GM23338 (cell line): ENCODE measurements around the gene OPTC.

Experiments
- CREB1 ChIP-seq: fragments of 250-450 bp; sonication (Bioruptor Pico); IDR thresholded peaks from 2 replicates; pipeline ENCODE4 v1.5.0; 2020; ENCODE audit warnings: low read depth, mild to moderate bottlenecking, moderate library complexity
- CTCF ChIP-seq, 2 experiments: fragments of 200-600 bp in 1 of 2; sonication (generic) in 1 of 2; conservative IDR thresholded peaks; 2 replicates each; pipeline versions ENCODE4 v1.5.1 to v1.6.1; 2016 to 2017; ENCODE audit warnings: antibody characterized with exemption in 2 of 2, low read depth in 2 of 2, mild to moderate bottlenecking in 2 of 2, moderate library complexity in 1 of 2
- EZH2 ChIP-seq: fragments of 200-600 bp; sonication (generic); IDR thresholded peaks from one replicate; pipeline ENCODE4 v1.8.0; 2017; ENCODE audit warnings: antibody characterized with exemption, mild to moderate bottlenecking, low read depth; ENCODE audit not compliant: unreplicated experiment
- POLR2AphosphoS5 ChIP-seq: IDR thresholded peaks from 2 replicates; pipeline ENCODE4 v1.6.1; 2016; ENCODE audit warnings: antibody characterized with exemption, low read depth
- ZNF114 ChIP-seq: fragments of 250-450 bp; sonication (Bioruptor Pico); IDR thresholded peaks from 2 replicates; pipeline ENCODE4 v1.5.0; 2020; ENCODE audit warnings: mild to moderate bottlenecking, moderate library complexity
- TF ChIP-seq, protein P1 (sequence below): IDR thresholded peaks from one replicate; pipeline ENCODE4 v1.6.1; 2018; ENCODE audit warnings: antibody characterized with exemption; ENCODE audit not compliant: unreplicated experiment
- TF ChIP-seq, protein P2 (sequence below): fragments of 250-450 bp; sonication (Bioruptor Pico); IDR thresholded peaks from 2 replicates; pipeline ENCODE4 v1.5.0; 2020; ENCODE audit warnings: mild to moderate bottlenecking, moderate library complexity

GRCh38 chr1:203503836-203504235 is 9.9 kb downstream of the OPTC start:
- TF ChIP-seq CTCF (conservative IDR thresholded peaks at IDR 0.05; ENCODE audit: low read depth in 2 of 2) (no peak), ZNF114 (CRISPR knock-in tag) (no peak), EZH2 (no peak), POLR2AphosphoS5 (no peak), CREB1 (CRISPR knock-in tag) (no peak)
- TF ChIP-seq, protein P1, sequence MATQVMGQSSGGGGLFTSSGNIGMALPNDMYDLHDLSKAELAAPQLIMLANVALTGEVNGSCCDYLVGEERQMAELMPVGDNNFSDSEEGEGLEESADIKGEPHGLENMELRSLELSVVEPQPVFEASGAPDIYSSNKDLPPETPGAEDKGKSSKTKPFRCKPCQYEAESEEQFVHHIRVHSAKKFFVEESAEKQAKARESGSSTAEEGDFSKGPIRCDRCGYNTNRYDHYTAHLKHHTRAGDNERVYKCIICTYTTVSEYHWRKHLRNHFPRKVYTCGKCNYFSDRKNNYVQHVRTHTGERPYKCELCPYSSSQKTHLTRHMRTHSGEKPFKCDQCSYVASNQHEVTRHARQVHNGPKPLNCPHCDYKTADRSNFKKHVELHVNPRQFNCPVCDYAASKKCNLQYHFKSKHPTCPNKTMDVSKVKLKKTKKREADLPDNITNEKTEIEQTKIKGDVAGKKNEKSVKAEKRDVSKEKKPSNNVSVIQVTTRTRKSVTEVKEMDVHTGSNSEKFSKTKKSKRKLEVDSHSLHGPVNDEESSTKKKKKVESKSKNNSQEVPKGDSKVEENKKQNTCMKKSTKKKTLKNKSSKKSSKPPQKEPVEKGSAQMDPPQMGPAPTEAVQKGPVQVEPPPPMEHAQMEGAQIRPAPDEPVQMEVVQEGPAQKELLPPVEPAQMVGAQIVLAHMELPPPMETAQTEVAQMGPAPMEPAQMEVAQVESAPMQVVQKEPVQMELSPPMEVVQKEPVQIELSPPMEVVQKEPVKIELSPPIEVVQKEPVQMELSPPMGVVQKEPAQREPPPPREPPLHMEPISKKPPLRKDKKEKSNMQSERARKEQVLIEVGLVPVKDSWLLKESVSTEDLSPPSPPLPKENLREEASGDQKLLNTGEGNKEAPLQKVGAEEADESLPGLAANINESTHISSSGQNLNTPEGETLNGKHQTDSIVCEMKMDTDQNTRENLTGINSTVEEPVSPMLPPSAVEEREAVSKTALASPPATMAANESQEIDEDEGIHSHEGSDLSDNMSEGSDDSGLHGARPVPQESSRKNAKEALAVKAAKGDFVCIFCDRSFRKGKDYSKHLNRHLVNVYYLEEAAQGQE, result no peak
- TF ChIP-seq, protein P2, sequence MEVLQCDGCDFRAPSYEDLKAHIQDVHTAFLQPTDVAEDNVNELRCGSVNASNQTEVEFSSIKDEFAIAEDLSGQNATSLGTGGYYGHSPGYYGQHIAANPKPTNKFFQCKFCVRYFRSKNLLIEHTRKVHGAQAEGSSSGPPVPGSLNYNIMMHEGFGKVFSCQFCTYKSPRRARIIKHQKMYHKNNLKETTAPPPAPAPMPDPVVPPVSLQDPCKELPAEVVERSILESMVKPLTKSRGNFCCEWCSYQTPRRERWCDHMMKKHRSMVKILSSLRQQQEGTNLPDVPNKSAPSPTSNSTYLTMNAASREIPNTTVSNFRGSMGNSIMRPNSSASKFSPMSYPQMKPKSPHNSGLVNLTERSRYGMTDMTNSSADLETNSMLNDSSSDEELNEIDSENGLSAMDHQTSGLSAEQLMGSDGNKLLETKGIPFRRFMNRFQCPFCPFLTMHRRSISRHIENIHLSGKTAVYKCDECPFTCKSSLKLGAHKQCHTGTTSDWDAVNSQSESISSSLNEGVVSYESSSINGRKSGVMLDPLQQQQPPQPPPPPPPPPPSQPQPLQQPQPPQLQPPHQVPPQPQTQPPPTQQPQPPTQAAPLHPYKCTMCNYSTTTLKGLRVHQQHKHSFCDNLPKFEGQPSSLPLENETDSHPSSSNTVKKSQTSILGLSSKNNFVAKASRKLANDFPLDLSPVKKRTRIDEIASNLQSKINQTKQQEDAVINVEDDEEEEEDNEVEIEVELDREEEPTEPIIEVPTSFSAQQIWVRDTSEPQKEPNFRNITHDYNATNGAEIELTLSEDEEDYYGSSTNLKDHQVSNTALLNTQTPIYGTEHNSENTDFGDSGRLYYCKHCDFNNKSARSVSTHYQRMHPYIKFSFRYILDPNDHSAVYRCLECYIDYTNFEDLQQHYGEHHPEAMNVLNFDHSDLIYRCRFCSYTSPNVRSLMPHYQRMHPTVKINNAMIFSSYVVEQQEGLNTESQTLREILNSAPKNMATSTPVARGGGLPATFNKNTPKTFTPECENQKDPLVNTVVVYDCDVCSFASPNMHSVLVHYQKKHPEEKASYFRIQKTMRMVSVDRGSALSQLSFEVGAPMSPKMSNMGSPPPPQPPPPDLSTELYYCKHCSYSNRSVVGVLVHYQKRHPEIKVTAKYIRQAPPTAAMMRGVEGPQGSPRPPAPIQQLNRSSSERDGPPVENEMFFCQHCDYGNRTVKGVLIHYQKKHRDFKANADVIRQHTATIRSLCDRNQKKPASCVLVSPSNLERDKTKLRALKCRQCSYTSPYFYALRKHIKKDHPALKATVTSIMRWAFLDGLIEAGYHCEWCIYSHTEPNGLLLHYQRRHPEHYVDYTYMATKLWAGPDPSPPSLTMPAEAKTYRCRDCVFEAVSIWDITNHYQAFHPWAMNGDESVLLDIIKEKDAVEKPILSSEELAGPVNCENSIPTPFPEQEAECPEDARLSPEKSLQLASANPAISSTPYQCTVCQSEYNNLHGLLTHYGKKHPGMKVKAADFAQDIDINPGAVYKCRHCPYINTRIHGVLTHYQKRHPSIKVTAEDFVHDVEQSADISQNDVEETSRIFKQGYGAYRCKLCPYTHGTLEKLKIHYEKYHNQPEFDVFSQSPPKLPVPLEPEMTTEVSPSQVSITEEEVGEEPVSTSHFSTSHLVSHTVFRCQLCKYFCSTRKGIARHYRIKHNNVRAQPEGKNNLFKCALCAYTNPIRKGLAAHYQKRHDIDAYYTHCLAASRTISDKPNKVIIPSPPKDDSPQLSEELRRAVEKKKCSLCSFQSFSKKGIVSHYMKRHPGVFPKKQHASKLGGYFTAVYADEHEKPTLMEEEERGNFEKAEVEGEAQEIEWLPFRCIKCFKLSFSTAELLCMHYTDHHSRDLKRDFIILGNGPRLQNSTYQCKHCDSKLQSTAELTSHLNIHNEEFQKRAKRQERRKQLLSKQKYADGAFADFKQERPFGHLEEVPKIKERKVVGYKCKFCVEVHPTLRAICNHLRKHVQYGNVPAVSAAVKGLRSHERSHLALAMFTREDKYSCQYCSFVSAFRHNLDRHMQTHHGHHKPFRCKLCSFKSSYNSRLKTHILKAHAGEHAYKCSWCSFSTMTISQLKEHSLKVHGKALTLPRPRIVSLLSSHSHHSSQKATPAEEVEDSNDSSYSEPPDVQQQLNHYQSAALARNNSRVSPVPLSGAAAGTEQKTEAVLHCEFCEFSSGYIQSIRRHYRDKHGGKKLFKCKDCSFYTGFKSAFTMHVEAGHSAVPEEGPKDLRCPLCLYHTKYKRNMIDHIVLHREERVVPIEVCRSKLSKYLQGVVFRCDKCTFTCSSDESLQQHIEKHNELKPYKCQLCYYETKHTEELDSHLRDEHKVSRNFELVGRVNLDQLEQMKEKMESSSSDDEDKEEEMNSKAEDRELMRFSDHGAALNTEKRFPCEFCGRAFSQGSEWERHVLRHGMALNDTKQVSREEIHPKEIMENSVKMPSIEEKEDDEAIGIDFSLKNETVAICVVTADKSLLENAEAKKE, result no peak
